Activated CD8-positive, alpha-beta T cell treated with anti-CD3 and anti-CD28 coated beads, Interleukin-2, amount 10 ng/mL, durations not matched to agents 7 days and 5 days (primary cell): ENCODE measurements around the gene AGER. TPM values are rescaled to one million over a fixed set of nuclear protein-coding genes. Genes with fewer than 3 reads are reported as not detected.
"Not testable (repeated sequence)": the region's sequence is repeated elsewhere in the genome, so short reads cannot be mapped to it uniquely, and the experiment has no call there.

Source experiments
- ATAC-seq: fragments of 150-1000 bp; cut with Tn5 transposase; one replicate; pipeline ENCODE4 v1.10.0; 2021; ENCODE audit warnings: moderate library complexity
- CTCF ChIA-PET: fragments of 350-600 bp; sonication (Branson Sonifier 250); formaldehyde crosslinking; loops from one replicate; lab custom pipeline; 2021; ENCODE audit warnings: antibody characterized with exemption; lab: Charles Lee
- POLR2A ChIA-PET: fragments of 350-600 bp; sonication (Branson Sonifier 250); formaldehyde crosslinking; loops from one replicate; lab custom pipeline; 2021; ENCODE audit warnings: antibody characterized with exemption; lab: Charles Lee
- DNase-seq: peaks from one replicate; pipeline ENCODE4 v3.0.0-alpha.2; 2020
- H3K27ac Mint-ChIP-seq: one replicate; pipeline ENCODE4 v1.8.0; 2021; ENCODE audit warnings: mild to moderate bottlenecking, mixed read lengths
- H3K27me3 Mint-ChIP-seq: one replicate; pipeline ENCODE4 v1.8.0; 2021; ENCODE audit warnings: low read depth, mixed read lengths
- H3K36me3 Mint-ChIP-seq: one replicate; pipeline ENCODE4 v1.8.0; 2021; ENCODE audit warnings: low read depth, mixed read lengths
- H3K4me1 Mint-ChIP-seq: one replicate; pipeline ENCODE4 v1.8.0; 2021; ENCODE audit warnings: low read depth, mixed read lengths
- H3K4me3 Mint-ChIP-seq: one replicate; pipeline ENCODE4 v1.8.0; 2021; ENCODE audit warnings: mild to moderate bottlenecking, mixed read lengths
- H3K9me3 Mint-ChIP-seq: one replicate; pipeline ENCODE4 v1.8.0; 2022; ENCODE audit warnings: mixed read lengths; ENCODE audit not compliant: insufficient read depth
- total RNA-seq, 2 experiments: library from RNA; stranded (reverse); gene quantifications; one replicate each; pipeline ENCODE4 v1.2.3, GENCODE V29; 2021

AGER gene
- total RNA-seq, 2 experiments from 2014 or later: 27.8 to 29.9 TPM

- ChIA-PET CTCF (interaction anchor here (0.8 to 1.5 kb wide), 5 partner anchors 17 to 262 kb away, joined by 3 to 6 read pairs (median 3); partner anchors contain the start of gene ATF6B), POLR2A (interaction anchor here (1.5 kb wide), 1 partner anchor 22 kb away, joined by 5 read pairs; the partner anchor contains the start of gene FKBPL)
- Mint-ChIP-seq H3K4me3 (no peak within 1 kb of the TSS), H3K27ac (peak within 1 kb of the TSS; percentile 61), H3K4me1 (peaks cover 56% of the 10 kb centered on the region), H3K27me3 (peaks cover 34% of the 10 kb centered on the region), H3K36me3 (no peaks in the 10 kb centered on the region), H3K9me3 (no peaks in the 10 kb centered on the region)
- ATAC-seq: no peak
- DNase-seq: no peak
These were observed 31.9 kb downstream of the AGER start, which contains the start of gene PRRT1 for GRCh38 chr6:32151863-32152768. Gene PRRT1, minus strand, starts transcription at chr6:32151939. Its CDS starts 112 bp downstream, at chr6:32151827.

GRCh38 chr6:32151181-32151862 is 32.7 kb downstream of the AGER start:
- DNase-seq (no peak), ATAC-seq (no peak)
- H3K36me3 Mint-ChIP-seq: no peaks in the 10 kb centered on the region
- peak overlapping the region; percentile 61 for H3K27ac Mint-ChIP-seq
- H3K4me1 Mint-ChIP-seq: peaks cover 56% of the 10 kb centered on the region
- no peak overlapping the region for H3K4me3 Mint-ChIP-seq
- H3K9me3 Mint-ChIP-seq: no peaks in the 10 kb centered on the region
- H3K27me3 Mint-ChIP-seq: peaks cover 40% of the 10 kb centered on the region
- CTCF ChIA-PET: interaction anchor here (0.8 to 1.5 kb wide), 4 partner anchors 18 to 263 kb away, joined by 3 to 6 read pairs (median 3); no protein-coding TSS in a partner anchor
- POLR2A ChIA-PET: interaction anchor here (1.5 kb wide), 1 partner anchor 21 kb away, joined by 5 read pairs; the partner anchor contains the start of gene FKBPL

GRCh38 chr6:32149932-32150870 is 33.9 kb downstream of the AGER start:
- POLR2A ChIA-PET: no interaction called here
- CTCF ChIA-PET: interaction anchor here (1.5 kb wide), 1 partner anchor 45 kb away, joined by 6 read pairs; no protein-coding TSS in a partner anchor
- Mint-ChIP-seq H3K27ac (no peak overlapping the region), H3K4me3 (no peak overlapping the region), H3K9me3 (no peaks in the 10 kb centered on the region), H3K36me3 (no peaks in the 10 kb centered on the region), H3K4me1 (peaks cover 51% of the 10 kb centered on the region), H3K27me3 (peaks cover 43% of the 10 kb centered on the region)
- DNase-seq (no peak), ATAC-seq (no peak)

DNA sequence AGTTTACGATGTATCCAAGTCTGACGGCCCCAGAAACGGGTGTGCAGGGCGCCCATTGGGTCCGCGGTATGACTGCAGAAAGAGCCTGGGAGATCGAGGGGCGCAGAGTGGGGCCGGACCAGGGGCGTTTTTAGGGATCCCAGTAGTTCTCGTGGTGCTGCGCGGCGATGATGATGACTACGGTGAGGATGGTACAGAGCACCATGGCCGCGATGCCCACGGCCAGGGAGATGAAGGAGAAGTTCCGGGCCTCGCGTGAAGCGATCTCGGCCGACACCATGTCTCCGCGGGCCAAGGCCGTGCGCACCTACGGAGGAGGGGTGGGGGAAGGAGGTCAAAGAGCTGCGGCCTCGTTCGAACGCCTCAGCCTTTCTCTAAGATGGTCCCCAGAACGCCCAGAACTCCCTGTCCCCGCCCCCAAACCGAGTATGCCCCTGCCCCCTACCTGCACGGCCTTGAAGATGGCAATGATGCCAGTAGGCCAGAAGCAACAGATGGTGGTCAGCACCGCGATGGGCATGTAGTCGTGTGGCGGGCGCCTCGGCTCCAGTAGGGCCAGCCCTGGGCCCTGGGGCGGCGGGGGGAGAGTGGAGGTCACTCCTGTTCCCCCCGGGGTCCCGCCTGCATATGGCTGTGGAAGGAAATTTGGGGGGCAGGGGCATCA is 34.8 kb downstream of the AGER start:
- H3K27ac Mint-ChIP-seq: peak overlapping the region; percentile 48
- POLR2A ChIA-PET: no interaction called here
- H3K4me3 Mint-ChIP-seq: peak overlapping the region; percentile 68
- no peak for DNase-seq
- CTCF ChIA-PET: interaction anchor here (0.8 to 1.8 kb wide), 4 partner anchors 9 to 46 kb away, joined by 3 to 4 read pairs (median 4); partner anchors contain the start of gene GPSM3
- no peaks in the 10 kb centered on the region for H3K36me3 Mint-ChIP-seq
- H3K4me1 Mint-ChIP-seq: peaks cover 44% of the 10 kb centered on the region
- peaks cover 43% of the 10 kb centered on the region for H3K27me3 Mint-ChIP-seq
- H3K9me3 Mint-ChIP-seq: no peaks in the 10 kb centered on the region
- ATAC-seq: peak; percentile 16

- ChIA-PET CTCF (interaction anchor here (0.8 to 1.8 kb wide), 5 partner anchors 8 to 47 kb away, joined by 3 to 4 read pairs (median 3); partner anchors contain the start of gene GPSM3), POLR2A (interaction anchor here (0.7 to 1.2 kb wide), 3 partner anchors 20 to 69 kb away, joined by 3 read pairs; partner anchors contain the start of gene ATF6B)
- ATAC-seq (peak; percentile 62), DNase-seq (peak; percentile 68)
- Mint-ChIP-seq H3K4me1 (peaks cover 37% of the 10 kb centered on the region), H3K36me3 (no peaks in the 10 kb centered on the region), H3K4me3 (peak overlapping the region; percentile 68), H3K27ac (peak overlapping the region; percentile 48), H3K27me3 (peaks cover 43% of the 10 kb centered on the region), H3K9me3 (no peaks in the 10 kb centered on the region)
These were observed 35.6 kb downstream of the AGER start for GRCh38 chr6:32148289-32149091.

DNA sequence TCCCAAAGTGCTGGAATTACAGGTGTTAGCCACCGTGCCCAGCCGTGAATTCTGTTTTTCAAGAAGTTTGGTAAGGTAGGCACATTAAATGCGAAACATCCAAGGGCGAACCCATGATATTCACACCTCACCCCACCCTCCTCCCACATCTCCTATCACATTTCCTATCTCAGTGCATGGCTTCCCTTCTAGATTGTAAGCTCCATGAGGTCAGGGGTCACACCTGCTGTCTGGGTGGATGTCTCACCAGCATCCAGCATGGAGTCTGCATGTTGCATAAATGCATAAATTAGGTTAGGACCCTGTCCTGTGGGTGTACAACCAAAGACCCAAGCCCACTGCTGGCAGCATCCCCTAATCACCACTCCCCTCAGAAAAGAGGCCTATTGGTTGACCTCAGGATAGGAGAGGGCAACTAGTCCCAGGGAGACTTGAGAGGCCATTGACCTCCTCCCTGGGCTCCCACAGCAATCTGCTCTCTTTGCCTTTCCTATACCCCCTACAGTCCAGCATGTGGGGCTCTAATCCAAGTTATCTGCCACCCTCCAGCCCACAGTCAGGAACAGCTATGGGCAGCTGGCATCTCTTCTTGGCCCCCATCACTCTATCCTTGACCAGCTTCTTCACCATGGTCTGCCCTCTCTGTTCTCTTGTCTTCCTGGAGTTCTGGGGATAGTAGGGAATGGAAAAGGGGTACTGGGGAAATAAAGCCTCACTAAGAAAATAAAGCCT is 36.5 kb downstream of the AGER start:
- Mint-ChIP-seq H3K4me3 (no peak overlapping the region), H3K27me3 (peaks cover 43% of the 10 kb centered on the region), H3K27ac (no peak overlapping the region), H3K36me3 (no peaks in the 10 kb centered on the region), H3K9me3 (no peaks in the 10 kb centered on the region), H3K4me1 (peaks cover 31% of the 10 kb centered on the region)
- ATAC-seq (no peak), DNase-seq (no peak)
- CTCF ChIA-PET: interaction anchor here (0.9 to 1.8 kb wide), 2 partner anchors 10 to 48 kb away, joined by 3 to 4 read pairs; no protein-coding TSS in a partner anchor
- POLR2A ChIA-PET: interaction anchor here (0.7 to 1.2 kb wide), 3 partner anchors 19 to 69 kb away, joined by 3 read pairs; partner anchors contain the start of gene ATF6B

DNA sequence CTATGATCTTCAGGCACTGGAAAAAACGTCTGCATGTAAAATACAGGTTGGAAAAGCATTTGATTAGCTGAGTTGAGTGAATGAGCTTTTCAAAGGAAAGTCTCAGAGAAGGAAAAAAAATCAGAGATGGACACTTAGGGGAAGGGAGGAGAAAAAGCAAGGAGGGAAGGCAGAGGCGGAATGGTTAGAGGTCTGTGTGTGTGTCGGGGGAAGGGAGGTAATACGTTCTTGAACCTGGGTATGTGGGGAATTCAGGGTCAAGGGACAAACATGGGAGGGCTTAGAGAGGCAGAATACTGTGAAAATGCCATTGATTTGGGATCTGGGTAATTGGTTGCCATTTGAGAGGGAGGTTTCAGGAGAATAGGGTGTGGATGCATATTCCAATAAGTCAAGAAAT is 37.4 kb downstream of the AGER start:
- no peak for DNase-seq
- ChIA-PET CTCF (no interaction called here), POLR2A (no interaction called here)
- Mint-ChIP-seq H3K36me3 (no peaks in the 10 kb centered on the region), H3K4me1 (peaks cover 23% of the 10 kb centered on the region), H3K9me3 (no peaks in the 10 kb centered on the region), H3K4me3 (no peak overlapping the region), H3K27me3 (peaks cover 46% of the 10 kb centered on the region), H3K27ac (peak overlapping the region; percentile 2)
- no peak for ATAC-seq

GRCh38 chr6:32146287-32146686 is 37.8 kb downstream of the AGER start:
- peaks cover 45% of the 10 kb centered on the region for H3K27me3 Mint-ChIP-seq
- no peaks in the 10 kb centered on the region for H3K9me3 Mint-ChIP-seq
- ChIA-PET POLR2A (no interaction called here), CTCF (interaction anchor here (1.3 kb wide), 1 partner anchor 16 kb away, joined by 3 read pairs; the partner anchor contains the start of gene FKBPL)
- H3K27ac Mint-ChIP-seq: no peak overlapping the region
- ATAC-seq (no peak), DNase-seq (no peak)
- H3K36me3 Mint-ChIP-seq: no peaks in the 10 kb centered on the region
- peaks cover 22% of the 10 kb centered on the region for H3K4me1 Mint-ChIP-seq
- no peak overlapping the region for H3K4me3 Mint-ChIP-seq

DNA sequence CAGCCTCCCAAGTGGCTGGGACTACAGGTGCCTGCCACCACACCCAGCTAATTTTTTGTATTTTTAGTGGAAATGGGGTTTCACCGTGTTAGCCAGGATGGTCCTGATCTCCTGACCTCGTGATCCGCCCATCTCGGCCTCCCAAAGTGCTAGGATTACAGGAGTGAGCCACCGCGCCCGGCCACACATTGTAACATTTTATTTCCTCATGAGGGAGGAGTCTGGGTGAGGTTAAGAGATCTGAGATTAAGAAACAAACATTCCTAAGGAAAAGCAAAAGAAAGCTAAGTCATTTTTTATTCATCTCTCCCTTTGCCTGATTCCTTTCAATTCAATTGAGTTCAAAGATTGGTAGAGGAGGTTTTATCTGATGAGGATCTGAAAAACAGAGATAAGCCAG is 39.8 kb downstream of the AGER start:
- not testable (repeated sequence) for DNase-seq, H3K9me3 Mint-ChIP-seq, ATAC-seq, H3K27ac Mint-ChIP-seq, H3K4me3 Mint-ChIP-seq, H3K36me3 Mint-ChIP-seq
- Mint-ChIP-seq H3K4me1 (peaks cover 11% of the 10 kb centered on the region), H3K27me3 (peaks cover 34% of the 10 kb centered on the region)
- ChIA-PET CTCF (interaction anchor here (1.1 kb wide), 1 partner anchor 25 kb away, joined by 4 read pairs; no protein-coding TSS in a partner anchor), POLR2A (interaction anchor here (1.1 kb wide), 1 partner anchor 48 kb away, joined by 3 read pairs; the partner anchor contains the start of gene GPSM3)
